Heart right ventricle (tissue), 16 donors: ENCODE results near the gene ZNF317. TPM values are rescaled to one million over a fixed set of nuclear protein-coding genes. Genes with fewer than 3 reads are reported as not detected.
"Not testable (repeated sequence)": the region's sequence is repeated elsewhere in the genome, so short reads cannot be mapped to it uniquely, and the experiment has no call there.

ENCODE experiments used
- ATAC-seq, 8 donors: fragments of 200-7000 bp; cut with Tn5 transposase; one replicate each; pipeline ENCODE4 v1.9.1; 2020; ENCODE audit warnings: mild to moderate bottlenecking in 8 of 8, moderate library complexity in 8 of 8, moderate number of reproducible peaks in 1 of 8
- DNase-seq, 2 donors: peaks; one replicate each; pipeline ENCODE4 v3.0.0-alpha.2; 2020
- H3K27ac ChIP-seq, 10 donors: fragments of 200-600 bp; sonication (generic) in 2 of 10; one replicate each; pipeline versions ENCODE4 v1.5.0 to v1.8.0; 2020 to 2022; ENCODE audit warnings: mild to moderate bottlenecking in 3 of 10
- H3K27me3 ChIP-seq, 7 donors: fragments of 200-600 bp; one replicate each; pipeline ENCODE4 v1.8.0; 2021 to 2022; ENCODE audit warnings: mild to moderate bottlenecking in 2 of 7
- H3K36me3 ChIP-seq, 9 donors: fragments of 200-600 bp; sonication (generic) in 1 of 9; one replicate each; pipeline versions ENCODE4 v1.5.0 to v1.8.0; 2020 to 2022; ENCODE audit warnings: mild to moderate bottlenecking in 2 of 9
- H3K4me1 ChIP-seq, 9 donors: fragments of 200-600 bp; sonication (generic) in 1 of 9; one replicate each; pipeline versions ENCODE4 v1.5.0 to v1.8.0; 2020 to 2022; ENCODE audit warnings: mild to moderate bottlenecking in 4 of 9
- H3K4me3 ChIP-seq, 10 donors: fragments of 200-600 bp; sonication (generic) in 2 of 10; one replicate each; pipeline versions ENCODE4 v1.5.0 to v1.8.0; 2020 to 2022; ENCODE audit warnings: mild to moderate bottlenecking in 7 of 10, moderate library complexity in 2 of 10
- H3K9me3 ChIP-seq, 11 donors: fragments of 200-600 bp in 10 of 11; sonication (generic) in 2 of 11; one replicate each; pipeline versions ENCODE4 v1.5.0 to v1.8.0; 2013 to 2022; ENCODE audit warnings: mild to moderate bottlenecking in 2 of 11, control low read depth in 1 of 11, moderate library complexity in 1 of 11
- WGBS, 2 donors: extraction: QIAGEN DNeasy Blood & Tissue Kit; methylation state at CpG; one replicate each; pipeline ENCODE4 v1.1.7; 2013; ENCODE audit warnings: inconsistent platforms in 1 of 2; 5-methylcytosine and 5-hydroxymethylcytosine counted together
- intact Hi-C, 10 donors: fragments of 100-400 bp; cut with DNase I; formaldehyde crosslinking; loops; one replicate each; pipeline versions ENCODE4 v1.11.1 to v1.14.2; 2022
- polyA plus RNA-seq, 2 donors: library from polyadenylated mRNA; stranded (reverse); fragments of 200-250 nt; gene quantifications; one replicate each; pipeline ENCODE4 v1.2.3, GENCODE V29; 2013
- total RNA-seq, 10 donors: library from RNA; stranded (reverse); fragmentation: NEBNext Ultra II Directional in 3 of 10; extraction: Animal tissue kit (Norgen Biotek cat#: 25700) in 3 of 10; gene quantifications; one replicate each; pipeline versions ENCODE4 v1.2.1 to v1.2.4, GENCODE V29; 2021 to 2023
- TF ChIP-seq, protein P1 (sequence below), 9 donors: fragments of 200-600 bp; sonication (generic) in 2 of 9; IDR thresholded peaks; one replicate each; pipeline versions ENCODE4 v1.5.0 to v1.8.0; 2021 to 2022; ENCODE audit warnings: antibody characterized with exemption in 9 of 9, mild to moderate bottlenecking in 5 of 9, moderate library complexity in 1 of 9
- donor health status: Arrhythmogenic right ventricular cardiomyopathy.
- donor health status: ischemic (EF 13 %, LVEDD 7.1; RV severe dilation, severe dysfunction).
- donor health status: healthy with polysubstance abuse.
- donor health status: DM: no; HTN: yes; CAD: no.
- donor health status: DM: no; HTN: no; CAD: no.
- donor health status: ischemic (EF 25% LVEDD 6.9; RV normal size, moderate dysfunction).
- donor health status: ischemic (EF 25% LVEDD 5.7; RV mildly dilated, moderate dysfunction).
- donor health status: healthy.
- donor health status: DM: yes; HTN: yes; CAD: no.
- donor health status: Ischemic cardiomyopathy.
- donor health status: ischemic (EF 35%, LVEDD 5.7; RV mildly dilated, moderate dysfunction).
- donor health status: nonischemic (EF 11% LVEDD 7.7; RV severe dilation, severe dysfunction).
- donor health status: DM: yes; HTN: yes; CAD: no.
- donor health status: PGD.
- donor health status: ischemic (EF 29% LVEDD 5.4; RV normal size, mild dysfunction).
- donor health status: nonischemic (EF 23%, LVEDD 6.1; RV moderate dilation, normal function).

Gene ZNF317
- total and polyA plus RNA-seq, 12 donors, result 10.5 to 28.7 (median 15.7) TPM

DNA sequence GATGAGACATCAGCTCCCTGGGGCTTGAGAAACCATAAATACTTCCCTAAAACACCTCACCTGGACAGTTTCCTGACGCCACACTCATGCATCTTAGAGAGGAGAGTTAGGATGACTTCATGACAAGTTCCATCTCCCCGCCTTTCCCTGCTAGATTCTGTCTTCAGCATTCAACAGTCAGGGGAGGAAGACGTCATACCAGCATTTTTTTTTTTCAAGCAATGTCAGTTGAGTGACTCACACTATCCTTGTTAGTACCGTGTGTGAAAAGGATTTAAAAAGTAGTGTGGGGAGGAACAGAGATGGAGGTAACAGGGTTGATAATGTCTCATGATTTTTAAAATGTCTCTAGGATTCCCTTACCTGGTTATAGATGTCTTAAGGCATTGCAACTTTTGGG, 38.7 kb downstream of the ZNF317 start, which contains the start of gene OR7D2:
Gene OR7D2 (plus strand): TSS at position 79 of the 400 bp plus-strand sequence. CDS start 6,803 bp downstream, outside the sequence.
- ATAC-seq, result no peak
- Histone ChIP-seq H3K9me3 (no peaks in the 10 kb centered on the region), H3K36me3 (no peaks in the 10 kb centered on the region), H3K27ac (no peak within 1 kb of the TSS), H3K4me3 (no peak within 1 kb of the TSS), H3K27me3 (peaks cover 0 to 9% (median 0%) of the 10 kb centered on the region in 7 donors), H3K4me1 (no peaks in the 10 kb centered on the region)
- no peak for DNase-seq
- 60 to 65% methylated on average over 4 of the region's 4 CpGs for WGBS, 2 donors
- TF ChIP-seq, protein P1, sequence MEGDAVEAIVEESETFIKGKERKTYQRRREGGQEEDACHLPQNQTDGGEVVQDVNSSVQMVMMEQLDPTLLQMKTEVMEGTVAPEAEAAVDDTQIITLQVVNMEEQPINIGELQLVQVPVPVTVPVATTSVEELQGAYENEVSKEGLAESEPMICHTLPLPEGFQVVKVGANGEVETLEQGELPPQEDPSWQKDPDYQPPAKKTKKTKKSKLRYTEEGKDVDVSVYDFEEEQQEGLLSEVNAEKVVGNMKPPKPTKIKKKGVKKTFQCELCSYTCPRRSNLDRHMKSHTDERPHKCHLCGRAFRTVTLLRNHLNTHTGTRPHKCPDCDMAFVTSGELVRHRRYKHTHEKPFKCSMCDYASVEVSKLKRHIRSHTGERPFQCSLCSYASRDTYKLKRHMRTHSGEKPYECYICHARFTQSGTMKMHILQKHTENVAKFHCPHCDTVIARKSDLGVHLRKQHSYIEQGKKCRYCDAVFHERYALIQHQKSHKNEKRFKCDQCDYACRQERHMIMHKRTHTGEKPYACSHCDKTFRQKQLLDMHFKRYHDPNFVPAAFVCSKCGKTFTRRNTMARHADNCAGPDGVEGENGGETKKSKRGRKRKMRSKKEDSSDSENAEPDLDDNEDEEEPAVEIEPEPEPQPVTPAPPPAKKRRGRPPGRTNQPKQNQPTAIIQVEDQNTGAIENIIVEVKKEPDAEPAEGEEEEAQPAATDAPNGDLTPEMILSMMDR (IDR thresholded peaks at IDR 0.05), result no peak
- intact Hi-C loops, result no loop called here

DNA sequence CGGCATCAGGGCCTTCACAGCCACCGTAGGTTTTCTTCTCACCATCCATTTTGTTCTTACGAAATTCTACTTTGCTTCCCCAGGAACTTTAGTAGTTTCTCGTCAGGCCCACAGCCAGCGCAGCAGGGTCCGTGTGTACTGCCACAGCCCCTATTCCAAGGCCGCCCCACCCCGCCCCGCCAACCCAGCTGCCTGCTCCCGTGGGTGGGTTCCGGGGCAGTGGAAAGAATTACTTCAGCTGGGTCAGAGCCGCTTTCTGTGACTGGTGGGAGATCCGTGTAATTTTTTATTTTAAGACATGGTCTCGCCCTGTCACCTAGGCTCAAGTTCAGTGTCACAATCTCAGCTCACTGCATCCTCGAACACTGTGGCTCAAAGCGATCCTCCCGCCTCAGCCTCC, 42.8 kb downstream of the ZNF317 start:
- Histone ChIP-seq H3K27me3 (peaks cover 0 to 8% (median 0%) of the 10 kb centered on the region in 7 donors), H3K9me3 (peaks cover 0 to 8% (median 0%) of the 10 kb centered on the region in 11 donors), H3K4me3 (no peak overlapping the region), H3K27ac (no peak overlapping the region), H3K4me1 (no peaks in the 10 kb centered on the region), H3K36me3 (no peaks in the 10 kb centered on the region)
- TF ChIP-seq, protein P1 (IDR thresholded peaks at IDR 0.05), result no peak
- ATAC-seq (no peak), DNase-seq (no peak)
- WGBS, 2 donors, result 91 to 92% methylated on average over 17 of the region's 17 CpGs
- intact Hi-C loops, result no loop called here

DNA sequence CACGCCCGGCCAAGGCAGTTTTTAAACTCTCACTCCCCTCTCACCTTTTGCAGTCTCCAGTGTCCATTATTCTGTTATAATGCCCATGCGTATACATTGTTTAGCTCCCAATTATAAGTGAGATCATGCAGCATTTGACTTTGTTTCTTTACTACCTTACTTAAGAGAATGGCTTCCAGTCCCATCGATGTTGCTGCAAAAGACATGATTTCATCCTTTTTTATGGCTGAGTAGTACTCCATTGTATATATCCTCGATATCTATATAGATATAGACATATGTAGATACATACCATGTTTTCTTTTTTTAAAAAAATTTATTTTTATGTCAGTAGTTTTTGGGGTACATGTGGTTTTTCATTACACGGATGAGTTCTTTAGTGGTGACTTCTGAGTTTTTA, 47.0 kb downstream of the ZNF317 start:
- intact Hi-C loops, result no loop called here
- DNase-seq (no peak), ATAC-seq (no peak)
- 67 to 86% methylated on average over 6 of the region's 6 CpGs for WGBS, 2 donors
- Histone ChIP-seq H3K27me3 (peaks cover 0 to 15% (median 8%) of the 10 kb centered on the region in 7 donors), H3K4me1 (no peaks in the 10 kb centered on the region), H3K4me3 (no peak overlapping the region), H3K27ac (no peak overlapping the region), H3K9me3 (peaks cover 0 to 8% (median 0%) of the 10 kb centered on the region in 11 donors), H3K36me3 (no peaks in the 10 kb centered on the region)
- TF ChIP-seq, protein P1 (IDR thresholded peaks at IDR 0.05), result no peak

DNA sequence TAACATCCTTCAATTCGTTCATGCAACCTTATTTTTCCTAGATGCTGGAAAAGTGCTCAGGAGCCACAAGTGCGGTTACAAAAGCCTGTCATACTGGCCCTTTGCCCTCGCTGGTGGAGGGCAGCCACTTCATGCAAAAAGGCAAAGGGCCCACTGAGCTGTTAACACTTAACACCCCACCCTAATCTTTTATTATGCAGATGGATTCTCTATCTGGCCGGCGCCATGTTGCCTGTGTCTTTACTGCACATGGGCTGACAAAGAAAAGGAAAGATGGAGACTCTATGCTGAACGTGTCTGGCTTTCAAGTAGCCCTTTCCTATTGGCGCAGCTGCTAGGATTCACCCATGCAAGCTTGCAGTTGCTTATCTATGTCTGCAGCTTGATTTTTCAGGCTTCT, 49.3 kb downstream of the ZNF317 start:
- Histone ChIP-seq H3K9me3 (peaks cover 0 to 8% (median 0%) of the 10 kb centered on the region in 11 donors), H3K27ac (no peak overlapping the region), H3K4me3 (no peak overlapping the region), H3K36me3 (no peaks in the 10 kb centered on the region), H3K4me1 (no peaks in the 10 kb centered on the region), H3K27me3 (peaks cover 0 to 30% (median 8%) of the 10 kb centered on the region in 7 donors)
- TF ChIP-seq, protein P1 (IDR thresholded peaks at IDR 0.05), result no peak
- DNase-seq (no peak), ATAC-seq (no peak)
- intact Hi-C loops, result no loop called here
- WGBS, 2 donors, result 70 to 76% methylated on average over 7 of the region's 7 CpGs

DNA sequence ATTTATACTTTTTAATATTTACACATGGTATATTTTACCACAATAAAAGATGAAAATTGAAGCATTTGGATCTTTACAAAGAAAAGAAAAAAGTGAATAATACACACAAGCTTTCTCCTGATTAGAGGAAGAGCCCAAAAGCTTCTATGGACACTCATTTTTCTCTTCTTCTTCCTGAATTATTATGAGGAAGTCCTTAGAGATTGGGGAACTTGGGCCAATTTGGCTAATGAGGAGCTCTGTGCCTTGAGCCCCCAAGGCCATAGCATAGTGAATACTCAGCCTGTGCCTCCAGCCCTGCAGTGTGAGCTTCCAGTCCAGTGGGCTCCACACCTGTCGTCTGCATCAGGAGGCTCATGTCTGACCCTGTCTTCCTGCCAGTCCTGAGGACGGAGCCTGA, 57.8 kb downstream of the ZNF317 start:
- H3K27ac ChIP-seq, intact Hi-C loops, ATAC-seq, H3K9me3 ChIP-seq, DNase-seq, H3K4me1 ChIP-seq, H3K36me3 ChIP-seq, H3K4me3 ChIP-seq: not testable (repeated sequence)
- 61 to 63% methylated on average over 2 of the region's 2 CpGs for WGBS, 2 donors
- peaks cover 0 to 36% (median 21%) of the 10 kb centered on the region in 7 donors for H3K27me3 ChIP-seq
